HepG2 (cell line): ENCODE results near the gene SCYL1. TPM values are rescaled to one million over a fixed set of nuclear protein-coding genes. Genes with fewer than 3 reads are reported as not detected.

Experiments
- ATAD3A ChIP-seq: sonication (generic); formaldehyde crosslinking; IDR thresholded peaks from 2 replicates; pipeline ENCODE4 v1.4.0; 2020; ENCODE audit warnings: missing genetic modification reagents
- ATF3 ChIP-seq: sonication (generic); formaldehyde crosslinking; IDR thresholded peaks from 2 replicates; pipeline ENCODE4 v1.4.0; 2020; ENCODE audit warnings: missing genetic modification reagents
- ATF7 ChIP-seq, 2 experiments: fragments of 450-650 bp in 1 of 2; sonication (generic) in 1 of 2; formaldehyde crosslinking in 1 of 2; IDR thresholded peaks; 2 replicates each; pipeline versions ENCODE4 v1.4.0 to v1.6.1; 2016 to 2020; ENCODE audit warnings: antibody characterized with exemption in 1 of 2, mild to moderate bottlenecking in 1 of 2, missing genetic modification reagents in 1 of 2
- E2F1 ChIP-seq: sonication (generic); formaldehyde crosslinking; IDR thresholded peaks from 2 replicates; pipeline ENCODE4 v1.5.0; 2020; ENCODE audit warnings: missing genetic modification reagents
- FOXO4 ChIP-seq: sonication (generic); formaldehyde crosslinking; conservative IDR thresholded peaks from 2 replicates; pipeline ENCODE4 v1.8.1; 2023; ENCODE audit warnings: missing genetic modification reagents
- FUBP1 ChIP-seq: sonication (generic); formaldehyde crosslinking; IDR thresholded peaks from 2 replicates; pipeline ENCODE4 v1.5.1; 2020; ENCODE audit warnings: missing genetic modification reagents, mild to moderate bottlenecking, borderline replicate concordance
- HNF4G ChIP-seq, 2 experiments: sonication (generic) in 1 of 2; formaldehyde crosslinking in 1 of 2; IDR thresholded peaks; 2 replicates each; pipeline versions ENCODE4 v1.4.0 to v1.6.1; 2011 to 2020; ENCODE audit warnings: borderline replicate concordance in 2 of 2, low read depth in 2 of 2, mild to moderate bottlenecking in 2 of 2, low read length in 1 of 2, missing genetic modification reagents in 1 of 2, moderate library complexity in 1 of 2
- HOXA9 ChIP-seq: sonication (generic); formaldehyde crosslinking; IDR thresholded peaks from 2 replicates; pipeline ENCODE4 v1.8.1; 2022; ENCODE audit warnings: missing genetic modification reagents, mild to moderate bottlenecking, moderate library complexity, borderline replicate concordance
- NFATC3 ChIP-seq: sonication (generic); formaldehyde crosslinking; IDR thresholded peaks from 2 replicates; pipeline ENCODE4 v1.5.1; 2020; ENCODE audit warnings: mild to moderate bottlenecking, missing genetic modification reagents
- NFE2 ChIP-seq: sonication (generic); formaldehyde crosslinking; IDR thresholded peaks from 2 replicates; pipeline ENCODE4 v1.4.0; 2020; ENCODE audit warnings: missing genetic modification reagents
- NONO ChIP-seq, 2 experiments: fragments of 450-650 bp in 1 of 2; sonication (generic) in 1 of 2; formaldehyde crosslinking in 1 of 2; IDR thresholded peaks in 1 of 2; conservative IDR thresholded peaks in 1 of 2; 2 replicates each; pipeline versions ENCODE4 v1.6.1 to v1.8.0; 2017 to 2022; ENCODE audit warnings: mild to moderate bottlenecking in 1 of 2, missing genetic modification reagents in 1 of 2, moderate library complexity in 1 of 2
- NR2F2 ChIP-seq: IDR thresholded peaks from 2 replicates; pipeline ENCODE4 v1.6.1; 2012; ENCODE audit warnings: low read depth, inconsistent platforms, borderline replicate concordance
- SAFB2 ChIP-seq: sonication (generic); formaldehyde crosslinking; IDR thresholded peaks from 2 replicates; pipeline ENCODE4 v1.5.1; 2020; ENCODE audit warnings: missing genetic modification reagents, low read depth, mild to moderate bottlenecking, borderline replicate concordance
- SP140L ChIP-seq: sonication (generic); formaldehyde crosslinking; IDR thresholded peaks from 2 replicates; pipeline ENCODE4 v1.4.0; 2020; ENCODE audit warnings: missing genetic modification reagents, borderline replicate concordance
- SRSF1 ChIP-seq: fragments of 200-400 bp; formaldehyde crosslinking; optimal IDR thresholded peaks from 2 replicates; pipeline ENCODE3; 2017; ENCODE audit warnings: mild to moderate bottlenecking, low read depth, low read length, moderate library complexity
- TOPORS ChIP-seq: sonication (generic); formaldehyde crosslinking; IDR thresholded peaks from 2 replicates; pipeline ENCODE4 v1.8.0; 2023; ENCODE audit warnings: mild to moderate bottlenecking, missing genetic modification reagents
- ZBTB8A ChIP-seq: sonication (generic); formaldehyde crosslinking; IDR thresholded peaks from 2 replicates; pipeline ENCODE4 v1.4.0; 2020; ENCODE audit warnings: mild to moderate bottlenecking, low read depth, missing genetic modification reagents, borderline replicate concordance
- ZFP36L2 ChIP-seq: sonication (generic); formaldehyde crosslinking; IDR thresholded peaks from 2 replicates; pipeline ENCODE4 v1.4.0; 2020; ENCODE audit warnings: missing genetic modification reagents
- ZNF235 ChIP-seq: sonication (generic); formaldehyde crosslinking; IDR thresholded peaks from 2 replicates; pipeline ENCODE4 v1.8.1; 2023; ENCODE audit warnings: mild to moderate bottlenecking, missing genetic modification reagents, borderline replicate concordance
- ZNF383 ChIP-seq: sonication (generic); formaldehyde crosslinking; IDR thresholded peaks from 2 replicates; pipeline ENCODE4 v1.4.0; 2020; ENCODE audit warnings: missing genetic modification reagents, mild to moderate bottlenecking, borderline replicate concordance
- ZNF670 ChIP-seq: sonication (generic); formaldehyde crosslinking; IDR thresholded peaks from 2 replicates; pipeline ENCODE4 v1.8.0; 2022; ENCODE audit warnings: mild to moderate bottlenecking, missing genetic modification reagents, borderline replicate concordance
- ZNF720 ChIP-seq: sonication (generic); formaldehyde crosslinking; IDR thresholded peaks from 2 replicates; pipeline ENCODE4 v1.4.0; 2020; ENCODE audit warnings: missing genetic modification reagents
- polyA plus RNA-seq, 8 experiments: library from polyadenylated mRNA; depleted of rRNA in 3 of 8; stranded (reverse) in 7 of 8; unstranded in 1 of 8; fragments of >200 nt; fragmentation: Illumina TruSeq in 4 of 8; extraction: Trizol in 4 of 8; gene quantifications; 2 replicates each; pipeline versions ENCODE4 v1.2.1 to v1.2.3, GENCODE V29; 2011 to 2016; ENCODE audit warnings: low read depth in 4 of 8, missing spikeins in 1 of 8, mixed read lengths in 1 of 8; ENCODE audit not compliant: insufficient read depth in 1 of 8
- total RNA-seq, 5 experiments: library from RNA; depleted of rRNA; stranded (reverse); fragments of >200 nt; fragmentation: Illumina TruSeq; extraction: Trizol; gene quantifications; 2 replicates each; pipeline ENCODE4 v1.2.3, GENCODE V29; 2016; ENCODE audit warnings: low read depth in 1 of 5

The SCYL1 gene
- total and polyA plus RNA-seq, 2 of the 13 experiments (the other 11 are each of a cell fraction or from before 2014, with no cell fraction given) = 65.9 to 103 TPM

GRCh38 chr11:65477149-65477965 is 47.5 kb upstream of the SCYL1 start (continued):
- TF ChIP-seq E2F1 (CRISPR knock-in tag) (no peak; the same call in 1 of the 2 replicates), TOPORS (CRISPR knock-in tag) (no peak; the same call in none of the 2 replicates), SRSF1 (peak; percentile 59), FOXO4 (CRISPR knock-in tag) (no peak), ATF3 (peak; percentile 95), HOXA9 (CRISPR knock-in tag) (no peak), NFE2 (CRISPR knock-in tag) (no peak), ZNF720 (CRISPR knock-in tag) (no peak), ATAD3A (CRISPR knock-in tag) (no peak), ZNF670 (CRISPR knock-in tag) (no peak; the same call in 1 of the 2 replicates), SAFB2 (CRISPR knock-in tag) (peak; percentile 83; the same call in 1 of the 2 replicates), ATF7 (IDR thresholded peaks at IDR 0.05) (no peak), ATF7 (CRISPR knock-in tag; IDR thresholded peaks at IDR 0.05) (no peak; the same call in 1 of the 2 replicates), NR2F2 (no peak), ZFP36L2 (CRISPR knock-in tag) (no peak), HNF4G (IDR thresholded peaks at IDR 0.05; ENCODE audit: borderline replicate concordance, low read depth, low read length) (no peak), HNF4G (CRISPR knock-in tag; IDR thresholded peaks at IDR 0.05; ENCODE audit: borderline replicate concordance, low read depth) (no peak), SP140L (CRISPR knock-in tag) (no peak), ZNF235 (no peak), ZNF383 (CRISPR knock-in tag) (no peak), FUBP1 (CRISPR knock-in tag) (no peak), NONO (IDR thresholded peaks at IDR 0.05) (no peak), NONO (CRISPR knock-in tag; conservative IDR thresholded peaks at IDR 0.05) (peak; percentile 92; the same call in 1 of the 2 replicates), NFATC3 (CRISPR knock-in tag) (no peak), ZBTB8A (CRISPR knock-in tag) (no peak; the same call in 1 of the 2 replicates)
